ENCODE data around the gene SLC26A1.
"Not testable (repeated sequence)": the region's sequence is repeated elsewhere in the genome, so short reads cannot be mapped to it uniquely, and the experiment has no call there.

SLC26A1 gene

GRCh38 chr4:978957-979701 is 14.1 kb downstream of the SLC26A1 start:
- DNase-seq, result no peak

- not testable (repeated sequence) for DNase-seq
Observed at GRCh38 chr4:976016-976415, 17.2 kb downstream of the SLC26A1 start.

- no peak for DNase-seq
Observed at GRCh38 chr4:974668-975067, 18.5 kb downstream of the SLC26A1 start.

- DNase-seq, result peak; percentile 53
Observed at GRCh38 chr4:973431-974397, 19.5 kb downstream of the SLC26A1 start, which contains the start of gene DGKQ. TSS of gene DGKQ (minus strand) at chr4:973569. CDS start at chr4:973482, 87 bp downstream.

GRCh38 chr4:972651-973424 is 20.4 kb downstream of the SLC26A1 start:
- DNase-seq, result no peak

- DNase-seq, result no peak
Observed at GRCh38 chr4:971666-972500, 21.3 kb downstream of the SLC26A1 start.

GRCh38 chr4:970854-971520 is 22.2 kb downstream of the SLC26A1 start:
- DNase-seq, result no peak

- no peak for DNase-seq
Observed at GRCh38 chr4:970046-970745, 23.0 kb downstream of the SLC26A1 start.

GRCh38 chr4:968621-969394 is 24.4 kb downstream of the SLC26A1 start:
- peak; percentile 52 for DNase-seq

- peak; percentile 53 for DNase-seq
Observed at GRCh38 chr4:968221-968620, 25.0 kb downstream of the SLC26A1 start.

GRCh38 chr4:967113-968104 is 25.8 kb downstream of the SLC26A1 start:
- peak; percentile 35 for DNase-seq

GRCh38 chr4:966266-967112 is 26.7 kb downstream of the SLC26A1 start:
- DNase-seq, result peak; percentile 18

GRCh38 chr4:965766-966134 is 27.5 kb downstream of the SLC26A1 start:
- DNase-seq, result no peak

- DNase-seq, result no peak
Observed at GRCh38 chr4:965048-965765, 28.0 kb downstream of the SLC26A1 start.

GRCh38 chr4:964346-965025 is 28.7 kb downstream of the SLC26A1 start:
- DNase-seq, result no peak

Data from NCI-H69 (cell line).